ENCODE measurements around the gene FBLN2.

The FBLN2 gene

GRCh38 chr3:13669457-13669856 lies 120.5 kb downstream of the FBLN2 start:
- TF ChIP-seq CTCF (IDR thresholded peaks at IDR 0.05; ENCODE audit: borderline replicate concordance, extremely low read depth, low read length, poor library complexity, severe bottlenecking) = no peak
- no peak for TF ChIP-seq EZH2 (IDR thresholded peaks at IDR 0.05; ENCODE audit: borderline replicate concordance, low read depth, low read length, severe bottlenecking)
- no peak overlapping the region for H3K4me2 ChIP-seq (ENCODE audit: insufficient read depth, low read length)
- H3K79me2 ChIP-seq (ENCODE audit: insufficient read depth, low read length) = no peaks in the 10 kb centered on the region
- DNase-seq (no peak), ATAC-seq (ENCODE audit: insufficient read depth, low read depth) (no peak)
- H3K36me3 ChIP-seq (ENCODE audit: insufficient read depth, low read length) = no peaks in the 10 kb centered on the region
- H4K20me1 ChIP-seq (ENCODE audit: insufficient read depth, low read length) = no peaks in the 10 kb centered on the region
- H2AFZ ChIP-seq (ENCODE audit: low read depth, low read length) = no peak overlapping the region
- H3K4me1 ChIP-seq (ENCODE audit: insufficient read depth, low read length) = no peaks in the 10 kb centered on the region
- H3K9ac ChIP-seq (ENCODE audit: low read depth, low read length) = no peak overlapping the region
- H3K27me3 ChIP-seq (ENCODE audit: insufficient read depth, low read length, poor library complexity) = peaks cover 11% of the 10 kb centered on the region
- no peaks in the 10 kb centered on the region for H3K9me3 ChIP-seq (ENCODE audit: insufficient read depth, low read length, severe bottlenecking)
- no peak overlapping the region for H3K27ac ChIP-seq (ENCODE audit: low read length)
- no peak overlapping the region for H3K4me3 ChIP-seq (ENCODE audit: low read depth in 1 of 2, low read length in 2 of 2)

GRCh38 chr3:13670292-13670691 lies 121.4 kb downstream of the FBLN2 start:
- no peaks in the 10 kb centered on the region for H3K36me3 ChIP-seq (ENCODE audit: insufficient read depth, low read length)
- no peak overlapping the region for H3K9ac ChIP-seq (ENCODE audit: low read depth, low read length)
- H3K4me3 ChIP-seq (ENCODE audit: low read depth in 1 of 2, low read length in 2 of 2) = no peak overlapping the region
- no peaks in the 10 kb centered on the region for H4K20me1 ChIP-seq (ENCODE audit: insufficient read depth, low read length)
- DNase-seq (no peak), ATAC-seq (ENCODE audit: insufficient read depth, low read depth) (peak; percentile 27; the same call in 1 of the 3 replicates)
- TF ChIP-seq CTCF (IDR thresholded peaks at IDR 0.05; ENCODE audit: borderline replicate concordance, extremely low read depth, low read length, poor library complexity, severe bottlenecking) = no peak
- no peak for TF ChIP-seq EZH2 (IDR thresholded peaks at IDR 0.05; ENCODE audit: borderline replicate concordance, low read depth, low read length, severe bottlenecking)
- H3K4me1 ChIP-seq (ENCODE audit: insufficient read depth, low read length) = no peaks in the 10 kb centered on the region
- H3K9me3 ChIP-seq (ENCODE audit: insufficient read depth, low read length, severe bottlenecking) = no peaks in the 10 kb centered on the region
- no peaks in the 10 kb centered on the region for H3K79me2 ChIP-seq (ENCODE audit: insufficient read depth, low read length)
- H2AFZ ChIP-seq (ENCODE audit: low read depth, low read length) = no peak overlapping the region
- H3K27me3 ChIP-seq (ENCODE audit: insufficient read depth, low read length, poor library complexity) = peaks cover 11% of the 10 kb centered on the region
- H3K27ac ChIP-seq (ENCODE audit: low read length) = no peak overlapping the region
- no peak overlapping the region for H3K4me2 ChIP-seq (ENCODE audit: insufficient read depth, low read length)

GRCh38 chr3:13671482-13672233 lies 122.7 kb downstream of the FBLN2 start:
- H4K20me1 ChIP-seq (ENCODE audit: insufficient read depth, low read length) = no peaks in the 10 kb centered on the region
- H3K4me3 ChIP-seq (ENCODE audit: low read depth in 1 of 2, low read length in 2 of 2) = no peak overlapping the region
- no peaks in the 10 kb centered on the region for H3K36me3 ChIP-seq (ENCODE audit: insufficient read depth, low read length)
- DNase-seq = no peak
- no peak overlapping the region for H3K9ac ChIP-seq (ENCODE audit: low read depth, low read length)
- TF ChIP-seq EZH2 (IDR thresholded peaks at IDR 0.05; ENCODE audit: borderline replicate concordance, low read depth, low read length, severe bottlenecking) = no peak
- no peak for TF ChIP-seq CTCF (IDR thresholded peaks at IDR 0.05; ENCODE audit: borderline replicate concordance, extremely low read depth, low read length, poor library complexity, severe bottlenecking)
- no peaks in the 10 kb centered on the region for H3K79me2 ChIP-seq (ENCODE audit: insufficient read depth, low read length)
- no peak overlapping the region for H2AFZ ChIP-seq (ENCODE audit: low read depth, low read length)
- no peak for ATAC-seq (ENCODE audit: insufficient read depth, low read depth)
- no peak overlapping the region for H3K27ac ChIP-seq (ENCODE audit: low read length)
- H3K9me3 ChIP-seq (ENCODE audit: insufficient read depth, low read length, severe bottlenecking) = no peaks in the 10 kb centered on the region
- H3K4me1 ChIP-seq (ENCODE audit: insufficient read depth, low read length) = no peaks in the 10 kb centered on the region
- peaks cover 11% of the 10 kb centered on the region for H3K27me3 ChIP-seq (ENCODE audit: insufficient read depth, low read length, poor library complexity)
- H3K4me2 ChIP-seq (ENCODE audit: insufficient read depth, low read length) = no peak overlapping the region
